Fibroblast of skin of scalp (primary cell): ENCODE measurements around the gene NOTO.

ENCODE experiments used
- DNase-seq: peaks from one replicate; pipeline ENCODE4 v3.0.0-alpha.2; 2013

NOTO gene

DNA sequence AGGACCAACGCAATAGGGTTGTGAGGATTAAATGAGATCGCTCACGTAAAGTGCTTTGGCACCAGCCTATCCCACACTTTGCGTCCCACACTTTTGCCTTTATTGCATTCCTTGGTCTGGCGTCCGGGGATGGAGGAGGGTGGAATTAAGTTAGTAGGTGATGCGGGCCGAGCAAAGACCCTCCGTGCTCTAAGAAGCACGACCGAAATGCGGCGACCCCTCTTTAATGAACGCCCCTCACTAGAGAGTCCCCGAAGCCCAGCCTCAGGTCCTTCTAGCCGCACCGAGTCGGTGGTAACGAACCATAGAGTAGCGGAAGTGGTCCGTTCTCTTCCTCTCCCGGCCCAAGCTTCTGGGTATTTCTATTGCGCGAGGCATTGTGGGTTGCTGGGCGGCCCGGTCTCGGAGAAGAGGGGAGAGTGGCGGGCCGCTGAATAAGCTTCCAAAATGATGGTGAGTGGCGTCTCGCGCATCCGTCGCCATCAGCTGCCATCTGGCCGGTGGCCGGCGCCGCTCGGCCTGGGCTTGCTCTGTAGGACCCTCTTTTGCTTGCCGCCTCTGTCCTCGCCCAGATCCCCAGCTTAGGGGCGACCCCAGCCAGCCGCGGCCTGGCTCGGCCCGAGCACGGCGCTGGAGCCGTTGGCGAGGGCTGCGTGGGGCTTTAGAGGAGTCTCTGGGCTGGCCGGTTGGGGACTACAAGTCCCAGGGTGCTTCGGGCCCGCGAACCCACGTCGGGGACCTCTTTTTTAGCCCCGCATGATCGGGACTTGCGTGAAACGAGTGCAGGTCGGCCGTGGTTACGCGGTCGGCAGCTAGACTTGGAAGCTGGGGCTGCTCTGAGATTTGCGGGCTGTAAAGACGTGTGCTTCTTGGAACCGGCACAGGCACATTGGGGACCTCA is 31.8 kb downstream of the NOTO start, which contains the start of gene CCT7:
TSS of gene CCT7 (plus strand) at position 377 of the 901 bp plus-strand sequence. CDS start at position 448, 71 bp downstream.
- peak; percentile 92 for DNase-seq

- no peak for DNase-seq
Measured at GRCh38 chr2:73235315-73236028, 33.1 kb downstream of the NOTO start.

GRCh38 chr2:73237168-73237567 is 34.8 kb downstream of the NOTO start:
- no peak for DNase-seq

GRCh38 chr2:73238149-73238548 is 35.8 kb downstream of the NOTO start:
- no peak for DNase-seq

DNA sequence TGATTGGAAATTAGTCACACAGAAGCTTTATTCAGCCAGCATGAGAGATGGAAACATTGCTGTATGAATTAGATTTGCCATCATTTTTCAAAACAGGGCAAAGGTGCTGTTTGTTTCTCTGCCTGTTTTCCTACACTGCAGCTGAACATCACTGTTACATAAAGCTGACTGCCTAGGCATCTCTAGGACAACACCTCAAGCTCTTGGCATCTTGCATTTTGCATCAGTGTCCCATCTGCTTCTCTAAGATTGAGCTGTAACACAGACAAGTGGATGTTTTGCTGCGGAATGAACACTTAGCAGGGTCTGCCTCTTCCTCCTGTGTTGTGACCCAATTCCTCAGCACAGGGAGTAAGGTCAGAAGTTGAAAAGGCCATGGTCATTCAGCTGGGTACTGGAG is 36.6 kb downstream of the NOTO start:
- DNase-seq: no peak

GRCh38 chr2:73239776-73240175 is 37.4 kb downstream of the NOTO start:
- DNase-seq: no peak

GRCh38 chr2:73243884-73244570 is 41.7 kb downstream of the NOTO start:
- DNase-seq: no peak

DNA sequence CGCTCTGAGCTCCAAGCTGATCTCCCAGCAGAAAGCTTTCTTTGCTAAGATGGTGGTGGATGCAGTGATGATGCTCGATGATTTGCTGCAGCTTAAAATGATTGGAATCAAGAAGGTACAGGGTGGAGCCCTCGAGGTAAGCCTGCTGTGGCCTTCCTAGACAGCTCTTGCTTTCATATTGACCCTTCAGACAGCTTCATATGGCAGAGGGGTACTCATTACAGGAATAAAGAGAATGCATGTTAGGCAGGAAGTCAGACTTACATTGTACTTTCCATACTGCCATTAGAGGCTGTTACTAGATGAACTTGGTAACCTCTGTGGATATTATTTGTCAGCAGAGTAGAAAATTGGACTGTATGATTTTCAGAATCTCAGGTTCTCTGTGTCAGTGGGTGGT is 42.2 kb downstream of the NOTO start:
- DNase-seq: no peak

GRCh38 chr2:73246850-73247249 is 44.5 kb downstream of the NOTO start:
- DNase-seq: no peak

GRCh38 chr2:73249636-73250035 is 47.3 kb downstream of the NOTO start:
- DNase-seq: no peak

GRCh38 chr2:73250872-73251846 is 48.8 kb downstream of the NOTO start:
- DNase-seq: no peak

GRCh38 chr2:73252238-73253027 is 50.1 kb downstream of the NOTO start:
- DNase-seq: no peak

DNA sequence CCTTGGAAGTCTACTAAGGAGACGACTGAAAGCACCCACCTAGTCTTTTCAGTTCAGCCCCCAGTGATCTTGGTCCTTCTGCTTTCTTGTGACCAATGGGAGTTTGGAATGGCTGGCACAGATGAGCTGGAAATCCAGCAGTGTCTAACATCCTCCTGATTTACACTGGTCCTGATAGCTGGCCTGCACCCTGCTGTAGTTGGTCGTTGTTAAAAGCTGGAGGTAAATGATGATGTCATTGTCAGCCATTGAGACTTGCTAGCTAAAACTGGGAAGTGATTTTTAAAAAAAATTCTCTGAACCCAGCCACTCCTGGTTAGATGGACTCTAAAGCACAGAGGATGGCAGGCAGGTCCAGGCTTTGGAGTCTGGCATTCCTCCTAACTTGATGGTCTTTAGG is 51.0 kb downstream of the NOTO start:
- DNase-seq: no peak

DNA sequence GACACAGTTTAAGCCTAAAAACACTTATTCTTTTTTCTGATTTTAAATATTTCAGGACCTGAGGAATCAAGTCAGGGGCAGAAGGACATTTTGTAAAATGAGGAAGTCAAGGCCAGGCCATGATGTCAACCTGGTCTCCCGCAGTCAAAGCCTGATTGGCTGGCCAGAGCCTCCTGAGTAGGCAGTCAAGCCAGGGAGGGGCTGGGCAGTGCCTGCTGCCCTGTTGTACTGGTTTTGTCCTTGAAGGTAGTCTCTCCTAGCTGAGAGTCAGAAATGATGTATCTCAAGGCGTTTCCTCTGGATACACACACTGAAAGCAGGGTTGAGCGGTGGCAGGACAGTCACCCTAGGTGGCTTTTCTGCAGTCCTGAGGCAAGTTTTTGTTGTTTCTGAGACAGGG is 51.5 kb downstream of the NOTO start:
- DNase-seq: no peak

DNA sequence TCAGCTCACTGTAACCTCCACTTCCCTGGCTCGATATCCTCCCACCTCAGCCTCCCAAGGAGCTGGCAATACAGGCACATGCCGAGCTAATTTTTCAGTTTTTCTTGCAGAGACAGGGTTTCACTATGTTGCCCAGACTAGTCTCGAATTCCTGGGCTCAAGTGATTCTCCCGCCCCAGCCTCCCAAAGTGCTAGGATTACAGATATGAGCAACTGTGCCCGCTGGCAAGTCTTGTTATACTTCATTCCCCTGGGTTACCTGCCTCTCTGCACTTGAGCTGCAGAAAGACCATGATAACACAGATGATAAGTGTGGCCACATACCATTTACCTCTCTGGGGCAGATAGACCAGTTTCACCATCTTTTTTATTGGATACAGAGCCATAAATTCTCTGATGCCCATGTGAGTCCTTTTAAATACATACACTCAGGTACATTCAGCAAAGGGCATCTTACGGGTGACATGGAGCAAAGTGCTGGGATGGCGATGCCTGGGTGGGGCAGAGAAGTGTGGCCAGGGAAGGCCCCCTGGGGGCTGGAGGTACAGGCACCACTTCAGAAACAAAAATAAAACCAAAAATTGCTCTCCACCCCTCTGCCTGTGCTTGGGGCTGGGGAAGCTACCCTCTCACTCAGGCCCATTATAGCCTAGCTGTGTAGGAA is 52.1 kb downstream of the NOTO start:
- DNase-seq: no peak

DNA sequence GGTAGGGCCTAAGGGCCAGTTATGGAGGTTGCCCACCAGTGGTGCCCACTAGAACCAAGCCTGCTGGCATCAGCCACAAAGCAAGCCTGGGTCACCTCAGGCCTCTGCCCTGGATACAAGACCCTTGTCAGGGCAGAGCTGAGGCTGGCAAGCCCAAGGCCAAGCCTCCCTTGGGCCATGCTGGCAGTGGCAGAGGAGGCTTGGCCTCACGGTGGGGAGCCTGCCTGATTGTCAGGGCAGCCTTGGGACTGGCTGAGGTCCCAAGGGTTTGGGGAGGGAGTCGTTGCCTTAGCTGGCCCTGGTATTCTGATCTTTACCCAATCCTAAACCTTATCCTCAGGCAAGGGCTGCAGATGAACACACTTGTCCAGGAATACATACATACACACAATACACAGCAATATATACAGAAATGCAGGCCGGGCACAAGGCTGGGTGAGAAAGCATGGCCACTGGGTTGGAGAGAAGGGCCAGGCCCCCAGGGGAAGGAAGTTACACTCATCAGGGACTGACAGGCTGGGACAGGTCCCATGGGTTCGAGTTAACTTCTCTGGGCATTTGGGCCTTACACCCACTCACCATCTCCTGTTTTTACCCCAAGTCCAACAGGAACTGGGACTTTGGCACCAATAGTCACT is 52.8 kb downstream of the NOTO start:
- DNase-seq: no peak

GRCh38 chr2:73255907-73256617 is 53.7 kb downstream of the NOTO start:
- no peak for DNase-seq

DNA sequence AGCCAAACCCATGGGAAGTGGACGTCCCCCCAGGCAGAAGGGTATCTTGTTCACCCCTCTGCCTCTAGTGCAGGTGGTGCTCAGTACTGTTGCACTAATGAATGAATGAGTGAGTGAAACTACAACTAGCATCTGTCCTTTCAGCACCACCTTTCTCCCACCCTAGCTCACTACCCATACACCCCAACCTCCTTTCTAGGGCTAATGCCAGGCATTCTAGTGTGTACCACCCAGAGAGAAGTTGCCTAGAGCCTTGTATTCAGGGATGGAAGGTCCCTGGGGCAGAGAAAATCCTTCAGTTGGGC is 54.2 kb downstream of the NOTO start:
- no peak for DNase-seq

GRCh38 chr2:73257021-73257420 is 54.6 kb downstream of the NOTO start:
- no peak for DNase-seq
